Erythroblast (primary cell): ENCODE data around the gene RIC8A.
"Not testable (repeated sequence)": the region's sequence is repeated elsewhere in the genome, so short reads cannot be mapped to it uniquely, and the experiment has no call there.

Experiments used
- DNase-seq, 2 experiments: peaks; one replicate each; lab custom pipeline; 2025; lab: John Stamatoyannopoulos, UW
- GATA1 ChIP-seq: IDR thresholded peaks from 2 replicates; pipeline ENCODE4 v1.6.1; 2011; ENCODE audit warnings: low read depth, mild to moderate bottlenecking, control low read depth, low read length, moderate library complexity
- POLR2A ChIP-seq: IDR thresholded peaks from 2 replicates; pipeline ENCODE4 v1.6.1; 2011; ENCODE audit warnings: mild to moderate bottlenecking, low read length

RIC8A gene

GRCh38 chr11:207208-207862 lies at the start of gene RIC8A, which contains the start of gene BET1L:
TSS of gene RIC8A (plus strand) at chr11:207708. CDS start at chr11:208855, 1,147 bp downstream.
TSS of gene BET1L (minus strand) at chr11:207399. CDS start at chr11:207321, 78 bp downstream.
- TF ChIP-seq POLR2A: peak; percentile 96
- no peak for TF ChIP-seq GATA1
- peak; percentile 99 to 100 for DNase-seq

GRCh38 chr11:180242-180641 lies 27.3 kb upstream of the RIC8A start:
- not testable (repeated sequence) for DNase-seq

GRCh38 chr11:189200-189783 lies 18.2 kb upstream of the RIC8A start:
- DNase-seq: not testable (repeated sequence)

GRCh38 chr11:189843-190311 lies 17.6 kb upstream of the RIC8A start:
- not testable (repeated sequence) for DNase-seq

- DNase-seq: not testable (repeated sequence)
Measured at GRCh38 chr11:190546-190945, 17.0 kb upstream of the RIC8A start.

GRCh38 chr11:191490-192478 lies 15.7 kb upstream of the RIC8A start:
- DNase-seq: not testable (repeated sequence)

- not testable (repeated sequence) for DNase-seq
Measured at GRCh38 chr11:192674-193128, 14.8 kb upstream of the RIC8A start, which contains the start of gene SCGB1C1. TSS of gene SCGB1C1 (plus strand) at chr11:193078. CDS start at chr11:193100, 22 bp downstream.

- not testable (repeated sequence) for DNase-seq
Measured at GRCh38 chr11:193481-193880, 14.0 kb upstream of the RIC8A start.

GRCh38 chr11:196786-197731 lies 10.4 kb upstream of the RIC8A start:
- no peak for DNase-seq
- TF ChIP-seq POLR2A (no peak), GATA1 (no peak)

GRCh38 chr11:197741-198235 lies 9.7 kb upstream of the RIC8A start:
- no peak for DNase-seq
- TF ChIP-seq GATA1 (no peak), POLR2A (no peak)

GRCh38 chr11:198236-198806 lies 9.2 kb upstream of the RIC8A start:
- DNase-seq: no peak

GRCh38 chr11:199004-199581 lies 8.4 kb upstream of the RIC8A start:
- no peak for DNase-seq
- TF ChIP-seq POLR2A (no peak), GATA1 (no peak)

More at GRCh38 chr11:198236-198806, 9.2 kb upstream of the RIC8A start:
- TF ChIP-seq POLR2A: no peak
- no peak for TF ChIP-seq GATA1

GRCh38 chr11:199782-200181 lies 7.7 kb upstream of the RIC8A start:
- DNase-seq: no peak

More at GRCh38 chr11:199782-200181, 7.7 kb upstream of the RIC8A start:
- TF ChIP-seq POLR2A: no peak
- no peak for TF ChIP-seq GATA1
